Glomerular visceral epithelial cell (primary cell): Measurements from ENCODE around the gene CDK2AP2.
"Not testable (repeated sequence)": the region's sequence is repeated elsewhere in the genome, so short reads cannot be mapped to it uniquely, and the experiment has no call there.

Experiments used
- DNase-seq: peaks from one replicate; pipeline ENCODE4 v3.0.0-alpha.2; 2016; ENCODE audit errors: extremely low spot score

The CDK2AP2 gene

DNA sequence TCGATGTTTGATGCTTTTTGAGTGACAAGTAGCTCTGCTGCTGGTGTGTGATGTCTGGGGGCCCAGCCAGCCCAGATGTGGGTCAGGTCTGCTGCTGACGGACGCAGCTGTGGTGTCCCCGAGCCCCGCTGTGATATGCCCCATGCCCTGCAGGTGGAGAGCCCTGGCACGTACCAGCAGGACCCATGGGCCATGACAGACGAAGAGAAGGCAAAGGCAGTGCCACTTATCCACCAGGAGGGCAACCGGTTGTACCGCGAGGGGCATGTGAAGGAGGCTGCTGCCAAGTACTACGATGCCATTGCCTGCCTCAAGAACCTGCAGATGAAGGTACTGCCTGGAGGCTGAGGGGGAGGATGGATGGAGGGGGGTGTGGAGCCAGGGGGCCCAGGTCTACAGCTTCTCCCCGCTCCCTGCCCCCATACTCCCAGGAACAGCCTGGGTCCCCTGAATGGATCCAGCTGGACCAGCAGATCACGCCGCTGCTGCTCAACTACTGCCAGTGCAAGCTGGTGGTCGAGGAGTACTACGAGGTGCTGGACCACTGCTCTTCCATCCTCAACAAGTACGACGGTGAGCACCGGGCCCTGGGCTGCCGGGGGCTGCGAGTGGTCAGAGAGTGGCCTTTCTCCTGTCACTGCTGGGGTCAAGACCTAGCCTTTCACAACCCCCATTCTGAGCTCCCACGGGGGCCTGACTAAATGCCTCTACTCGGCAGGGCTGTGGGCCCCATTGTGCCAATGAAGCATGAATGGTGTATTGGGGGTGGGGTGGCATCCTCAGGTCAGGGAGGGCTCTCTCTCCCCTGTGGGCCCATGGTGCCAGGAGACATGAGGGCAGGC lies 17.9 kb downstream of the CDK2AP2 start:
- DNase-seq, result no peak

DNA sequence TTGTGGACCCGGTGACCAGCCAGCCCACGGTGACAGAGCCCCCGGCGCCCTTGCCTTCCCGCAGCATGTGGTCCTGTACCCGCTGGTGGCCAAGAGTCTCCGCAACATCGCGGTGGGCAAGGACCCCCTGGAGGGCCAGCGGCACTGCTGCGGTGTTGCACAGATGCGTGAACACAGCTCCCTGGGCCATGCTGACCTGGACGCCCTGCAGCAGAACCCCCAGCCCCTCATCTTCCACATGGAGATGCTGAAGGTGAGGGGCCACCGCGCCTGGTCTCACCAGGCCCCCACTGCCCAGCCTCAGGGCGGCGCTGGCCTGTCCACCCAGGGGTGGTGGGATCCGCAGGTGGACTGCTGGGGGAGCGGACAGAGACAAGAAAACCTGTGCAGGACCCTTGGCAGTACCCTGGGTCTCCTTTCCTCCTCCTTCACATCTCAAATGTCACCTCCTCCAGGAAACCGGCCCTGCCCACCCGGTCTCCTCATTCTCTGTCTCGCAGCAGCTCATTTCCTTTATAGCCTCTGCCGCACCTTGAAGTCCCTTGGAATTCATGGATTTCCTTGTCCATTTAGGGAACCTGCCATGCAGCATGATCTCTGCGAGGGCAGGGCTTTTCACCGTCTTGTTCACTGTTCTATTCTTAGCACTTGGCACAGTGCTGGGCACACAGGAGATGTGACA lies 18.6 kb downstream of the CDK2AP2 start:
- no peak for DNase-seq

DNA sequence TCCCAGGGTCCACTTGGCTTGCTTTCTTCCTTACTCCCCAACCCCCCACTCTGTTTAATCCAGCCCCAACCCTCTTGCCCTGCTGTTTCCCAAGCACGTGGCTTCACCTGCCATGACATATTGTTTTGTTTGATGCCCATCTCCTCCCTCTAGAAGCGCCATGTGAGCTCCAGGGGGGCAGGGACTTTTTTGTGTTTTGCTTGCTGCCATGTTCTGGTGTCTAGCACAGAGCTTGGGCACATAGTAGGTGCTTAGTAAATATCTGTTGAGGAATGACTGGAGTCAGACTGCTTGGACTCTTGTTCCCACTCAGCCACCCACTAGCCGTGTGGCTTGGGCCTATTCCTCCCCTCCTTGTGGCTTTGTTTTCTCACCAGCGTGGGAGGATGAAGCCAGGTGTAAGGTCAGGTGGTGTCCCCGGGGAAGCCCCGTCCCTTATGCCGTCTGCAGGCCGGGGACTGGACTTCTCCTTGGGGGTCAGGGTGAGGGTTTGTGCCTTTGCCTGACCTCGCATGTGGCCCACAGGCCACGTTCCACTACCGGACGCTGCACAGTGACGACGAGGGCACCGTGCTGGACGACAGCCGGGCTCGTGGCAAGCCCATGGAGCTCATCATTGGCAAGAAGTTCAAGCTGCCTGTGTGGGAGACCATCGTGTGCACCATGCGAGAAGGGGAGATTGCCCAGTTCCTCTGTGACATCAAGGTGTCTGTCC lies 21.3 kb downstream of the CDK2AP2 start:
- DNase-seq, result no peak

DNA sequence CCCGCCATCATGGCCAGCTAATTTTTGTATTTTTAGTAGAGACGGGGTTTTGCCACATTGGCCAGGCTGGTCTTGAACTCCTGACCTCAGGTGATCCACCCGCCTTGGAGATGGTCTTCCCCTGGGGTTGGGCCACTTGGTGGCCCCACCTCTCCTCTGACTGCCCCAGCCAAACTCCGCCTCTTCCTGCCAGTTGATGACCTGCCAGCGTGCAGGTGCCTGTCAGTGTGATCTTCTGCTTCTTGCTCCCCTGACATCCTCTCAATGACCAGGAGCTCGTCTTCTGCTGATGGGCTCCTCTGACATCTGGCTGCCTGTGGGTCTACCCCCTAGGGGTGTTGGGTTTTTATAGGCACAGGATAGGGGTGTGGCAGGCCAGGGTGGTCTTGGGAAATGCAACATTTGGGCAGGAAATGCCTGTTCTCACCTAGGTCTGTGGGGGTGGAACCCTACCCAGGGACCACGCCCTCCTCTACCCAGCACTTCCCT lies 22.0 kb downstream of the CDK2AP2 start:
- not testable (repeated sequence) for DNase-seq

DNA sequence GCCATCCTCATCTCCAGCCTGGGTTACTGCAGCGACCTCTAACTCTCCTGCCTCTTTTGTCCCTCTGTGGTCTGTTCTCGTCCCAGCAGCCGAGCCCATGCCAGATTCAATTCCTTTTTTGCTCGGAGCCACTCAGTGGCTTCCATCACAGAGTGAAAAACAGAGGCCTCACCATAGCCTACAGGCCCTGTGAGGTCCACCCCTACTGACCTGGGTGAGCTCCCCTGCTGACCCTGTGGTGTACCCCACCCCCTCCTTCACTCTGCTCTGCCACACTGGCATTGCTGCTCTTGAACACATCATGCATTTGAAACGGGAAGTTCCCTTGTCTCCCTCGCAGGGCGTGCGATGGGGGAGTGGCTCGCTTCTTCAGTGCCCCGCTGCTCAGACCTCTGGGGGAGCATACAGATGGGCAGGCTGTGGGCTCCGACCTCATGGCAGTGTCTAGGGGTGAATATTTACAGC lies 23.1 kb downstream of the CDK2AP2 start:
- no peak for DNase-seq

DNA sequence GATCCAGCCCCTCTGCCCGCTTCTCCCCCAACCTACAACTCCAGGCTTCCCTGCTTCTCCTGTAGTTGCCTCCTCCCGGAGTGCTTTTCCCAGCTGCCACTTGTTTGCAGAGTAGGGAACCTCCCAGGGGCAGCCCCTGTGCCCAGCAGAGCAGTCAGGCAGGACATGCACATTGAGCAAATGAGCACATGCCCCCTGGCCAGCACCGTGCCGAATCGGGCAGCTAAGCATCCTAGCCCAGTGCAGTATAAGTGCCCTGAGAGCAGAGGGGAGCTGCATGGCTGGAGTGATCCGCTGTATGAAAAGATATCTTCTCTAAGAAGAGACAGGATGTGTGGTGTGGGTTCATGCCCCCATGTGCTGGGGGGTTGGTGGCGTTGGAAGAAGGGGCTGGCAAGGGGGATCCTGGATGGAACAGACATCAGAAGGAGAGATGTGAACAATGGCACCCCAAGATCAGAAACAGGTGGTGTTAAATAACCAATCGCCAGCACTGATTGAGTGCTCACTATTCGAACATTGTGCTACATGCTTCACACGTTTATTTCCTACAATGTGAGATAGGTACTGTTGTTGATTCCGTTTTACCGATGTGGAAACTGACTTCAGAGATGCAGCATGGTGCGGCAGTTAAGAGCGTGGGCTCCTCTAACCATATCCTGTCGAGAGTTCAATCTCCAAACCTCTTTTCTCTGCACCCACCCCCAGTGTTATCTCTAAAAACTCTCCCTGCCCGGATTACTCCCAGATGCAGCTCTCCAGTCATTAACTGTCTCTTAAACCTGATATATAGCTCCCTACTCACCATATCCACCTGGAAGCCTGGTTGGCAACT lies 23.9 kb downstream of the CDK2AP2 start:
- no peak for DNase-seq

DNA sequence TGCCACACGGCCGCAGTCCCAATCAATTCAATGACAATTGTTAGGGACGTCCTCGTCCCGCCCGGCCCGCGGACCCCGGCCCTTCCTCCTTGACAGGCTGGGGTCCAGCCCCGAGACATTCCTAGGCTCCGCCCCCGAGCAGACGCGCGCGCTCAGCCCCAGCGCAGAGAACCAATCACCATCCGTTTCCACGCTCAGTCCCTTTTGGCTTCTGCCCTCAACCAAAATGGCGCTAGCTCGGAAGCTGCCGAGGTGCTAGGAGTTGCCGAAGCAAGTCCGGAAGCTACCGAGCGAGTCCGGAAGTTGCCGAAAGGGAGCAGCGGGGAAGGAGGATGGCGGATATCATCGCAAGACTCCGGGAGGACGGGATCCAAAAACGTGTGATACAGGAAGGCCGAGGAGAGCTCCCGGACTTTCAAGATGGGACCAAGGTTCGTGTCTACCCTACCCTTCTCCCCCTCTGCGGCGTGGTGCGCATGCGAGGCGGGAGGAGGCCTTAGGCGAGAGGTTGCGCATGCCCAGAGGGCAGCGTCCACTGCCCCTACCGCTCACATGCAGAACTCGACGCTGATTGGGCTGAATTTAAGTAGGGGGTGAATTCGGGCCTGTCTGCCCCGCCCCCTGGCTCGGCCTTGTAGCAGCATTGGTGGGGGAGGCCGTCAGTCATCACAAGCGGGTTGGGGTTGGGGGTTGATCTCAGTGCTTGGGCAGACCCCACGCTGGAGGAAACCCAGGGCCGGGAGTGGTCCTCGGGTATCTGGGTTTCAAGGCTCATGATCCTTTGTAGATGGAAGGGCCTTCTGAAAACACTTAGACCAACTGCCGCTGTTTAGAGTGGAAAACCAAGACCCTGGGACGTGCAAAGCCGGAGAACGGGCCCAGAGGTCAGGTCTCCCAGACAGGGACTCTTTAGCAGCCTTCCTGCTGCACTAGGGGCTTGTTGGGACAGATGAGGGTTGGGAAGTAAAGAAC lies 24.8 kb downstream of the CDK2AP2 start, which contains the start of gene AIP:
AIP (plus strand) TSS at position 200 of the 972 bp plus-strand sequence; CDS start at position 333, 133 bp downstream.
- DNase-seq, result peak; percentile 96

DNA sequence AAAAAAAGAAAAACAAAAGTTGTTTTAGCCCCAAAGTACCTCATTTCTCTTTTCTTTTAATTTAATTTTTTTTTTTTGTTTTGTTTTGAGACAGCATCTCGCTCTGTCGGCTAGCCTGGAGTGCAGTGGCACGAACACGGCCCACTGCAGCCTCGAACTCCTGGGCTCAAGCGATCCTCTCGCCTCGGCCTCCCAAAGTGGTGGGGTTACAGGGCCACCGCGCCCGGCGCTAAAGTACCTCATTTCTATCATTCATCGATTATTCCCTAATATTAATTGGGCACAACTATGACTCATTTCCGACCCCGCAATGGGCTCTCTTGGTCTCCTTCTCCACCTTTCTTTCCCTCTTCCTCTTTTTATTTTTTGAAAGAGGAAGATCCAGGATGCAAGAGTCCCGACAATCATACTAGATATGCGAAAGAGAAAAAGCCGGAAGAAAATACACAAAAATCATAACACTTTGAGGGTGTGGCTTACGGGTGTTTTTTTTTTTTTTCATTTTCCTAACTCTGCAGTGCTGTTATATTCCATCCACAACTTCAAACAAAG lies 25.6 kb downstream of the CDK2AP2 start:
- DNase-seq, result no peak

DNA sequence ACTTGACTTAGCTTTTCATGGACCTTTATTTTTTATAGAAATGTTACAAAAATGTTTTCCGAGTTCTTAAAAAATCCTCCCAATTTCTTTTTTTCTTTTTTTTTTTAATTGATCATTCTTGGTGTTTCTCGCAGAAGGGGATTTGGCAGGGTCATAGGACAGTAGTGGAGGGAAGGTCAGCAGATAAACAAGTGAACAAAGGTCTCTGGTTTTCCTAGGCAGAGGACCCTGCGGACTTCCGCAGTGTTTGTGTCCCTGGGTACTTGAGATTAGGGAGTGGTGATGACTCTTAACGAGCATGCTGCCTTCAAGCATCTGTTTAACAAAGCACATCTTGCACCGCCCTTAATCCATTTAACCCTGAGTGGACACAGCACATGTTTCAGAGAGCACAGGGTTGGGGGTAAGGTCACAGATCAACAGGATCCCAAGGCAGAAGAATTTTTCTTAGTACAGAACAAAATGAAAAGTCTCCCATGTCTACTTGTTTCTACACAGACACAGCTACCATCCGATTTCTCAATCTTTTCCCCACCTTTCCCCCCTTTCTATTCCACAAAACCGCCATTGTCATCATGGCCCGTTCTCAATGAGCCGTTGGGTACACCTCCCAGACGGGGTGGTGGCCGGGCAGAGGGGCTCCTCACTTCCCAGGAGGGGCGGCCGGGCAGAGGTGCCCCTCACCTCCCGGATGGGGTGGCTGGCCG lies 30.5 kb downstream of the CDK2AP2 start:
- DNase-seq, result not testable (repeated sequence)

DNA sequence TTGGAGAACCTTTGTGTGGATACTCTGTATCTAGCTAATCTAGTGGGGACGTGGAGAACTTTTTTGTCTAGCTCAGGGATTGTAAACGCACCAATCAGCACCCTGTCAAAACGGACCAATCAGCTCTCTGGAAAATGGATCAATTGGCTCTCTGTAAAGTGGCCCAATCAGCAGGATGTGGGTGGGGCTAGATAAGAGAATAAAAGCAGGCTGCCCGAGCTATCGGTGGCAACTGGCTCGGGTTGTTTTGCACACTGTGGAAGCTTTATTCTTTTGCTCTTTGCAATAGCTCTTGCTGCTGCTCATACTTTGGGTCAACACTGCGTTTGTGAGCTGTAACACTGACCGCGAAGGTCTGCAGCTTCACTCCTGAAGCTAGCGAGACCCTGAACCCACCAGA lies 31.3 kb downstream of the CDK2AP2 start:
- not testable (repeated sequence) for DNase-seq

DNA sequence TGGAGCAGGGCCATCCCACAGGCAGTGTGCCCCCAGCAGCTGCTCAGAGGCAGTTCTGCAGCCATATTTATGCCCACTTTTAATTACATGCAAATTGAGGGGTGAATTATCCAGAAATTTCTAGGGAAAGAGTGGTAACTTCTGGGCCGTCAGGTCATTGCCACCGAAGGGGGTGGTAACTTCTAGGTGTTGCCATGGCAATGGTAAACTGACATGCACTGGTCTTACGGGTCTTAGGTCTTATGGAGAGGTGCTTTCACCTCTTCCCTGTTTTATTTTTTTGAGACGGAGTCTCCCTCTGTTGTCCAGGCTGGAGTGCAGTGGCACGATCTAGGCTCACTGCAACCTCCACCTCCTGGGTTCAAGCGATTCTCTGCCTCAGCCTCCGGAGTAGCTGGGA lies 35.1 kb downstream of the CDK2AP2 start:
- no peak for DNase-seq

DNA sequence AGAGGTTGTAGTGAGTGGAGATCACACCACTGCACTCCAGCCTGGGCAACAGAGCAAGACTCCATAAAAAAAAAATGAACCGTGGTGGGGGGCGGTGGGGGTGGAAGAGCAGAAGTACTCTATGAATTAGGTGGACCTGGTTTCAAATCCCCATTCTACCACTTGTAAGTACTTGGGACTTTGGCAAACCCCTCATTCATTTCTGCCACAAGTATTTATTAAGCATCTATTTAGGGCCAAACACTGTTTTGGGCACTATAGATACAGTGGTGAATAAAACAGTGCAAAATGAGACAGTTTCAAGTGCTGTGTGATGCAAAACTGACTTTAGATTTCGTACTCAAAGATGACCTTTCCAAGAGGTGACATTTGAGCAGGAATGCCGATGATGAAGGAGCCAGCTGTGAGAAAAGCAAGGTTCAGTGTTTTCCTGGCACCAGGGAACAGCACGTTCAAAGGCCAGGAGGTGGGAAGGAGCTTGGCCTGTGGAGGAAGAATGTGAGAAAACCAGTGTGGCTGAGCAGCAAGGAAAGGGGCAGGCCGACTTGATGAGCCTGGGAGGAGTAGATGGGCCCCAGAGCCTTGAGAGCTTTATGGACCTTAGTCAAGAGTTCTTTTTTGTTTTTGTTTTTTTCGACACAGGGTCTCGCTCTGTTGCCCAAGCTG lies 37.5 kb downstream of the CDK2AP2 start:
- no peak for DNase-seq

DNA sequence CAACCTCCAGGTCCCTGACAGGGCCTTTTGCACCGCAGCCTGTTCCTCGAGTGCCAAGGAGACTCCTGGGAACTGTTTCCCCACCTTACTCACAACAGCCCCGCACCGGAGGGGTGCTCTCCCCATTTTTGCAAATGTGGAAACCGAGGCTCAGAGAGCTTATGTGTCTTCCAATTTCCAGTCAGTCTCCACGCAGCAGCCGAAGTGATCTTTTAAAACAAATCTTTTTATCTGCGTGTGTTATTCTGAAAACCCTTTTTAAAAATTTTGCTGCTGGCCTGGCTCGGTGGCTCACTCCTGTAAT lies 38.5 kb downstream of the CDK2AP2 start:
- no peak for DNase-seq

DNA sequence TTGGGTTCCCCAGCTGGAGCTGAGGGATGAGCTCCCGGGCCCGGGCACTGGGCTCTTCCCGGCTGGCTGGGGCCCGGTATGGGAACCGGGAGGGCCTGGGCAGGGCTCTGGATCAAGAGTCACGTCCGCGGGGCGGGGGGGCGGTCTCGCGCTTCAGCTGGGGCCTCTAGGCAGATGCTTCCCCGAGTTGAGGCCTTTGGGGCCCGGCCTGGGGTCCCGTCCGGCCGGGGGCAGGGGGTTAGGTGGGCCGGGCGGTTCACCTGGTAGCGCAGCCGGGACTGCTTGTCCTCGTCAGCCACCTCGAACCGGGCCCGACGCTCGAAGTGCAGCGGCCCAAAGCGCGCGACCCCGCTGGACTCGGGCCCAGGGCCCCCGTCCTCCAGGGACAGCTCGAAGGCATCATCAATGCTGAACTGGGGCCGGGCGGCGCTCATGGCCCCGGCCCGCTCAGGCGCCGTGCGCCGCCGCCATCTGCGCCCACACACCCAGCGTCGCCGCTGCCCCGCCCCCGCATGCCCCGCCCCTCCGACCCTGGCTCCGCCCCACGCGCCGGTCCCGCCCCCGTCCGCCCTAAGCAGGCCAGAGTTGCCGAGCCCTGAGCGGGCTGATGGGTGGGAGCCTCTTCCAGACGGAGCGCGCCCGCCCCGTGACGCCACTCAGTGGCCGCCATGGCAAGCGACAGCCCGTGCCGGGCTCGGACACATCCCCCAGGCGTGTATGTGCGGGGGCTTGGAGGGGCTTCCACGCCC lies 39.0 kb downstream of the CDK2AP2 start, which contains the start of gene TMEM134:
TMEM134 (minus strand) TSS at position 493 of the 749 bp plus-strand sequence; CDS start at position 434, 59 bp downstream.
- DNase-seq, result peak; percentile 92

DNA sequence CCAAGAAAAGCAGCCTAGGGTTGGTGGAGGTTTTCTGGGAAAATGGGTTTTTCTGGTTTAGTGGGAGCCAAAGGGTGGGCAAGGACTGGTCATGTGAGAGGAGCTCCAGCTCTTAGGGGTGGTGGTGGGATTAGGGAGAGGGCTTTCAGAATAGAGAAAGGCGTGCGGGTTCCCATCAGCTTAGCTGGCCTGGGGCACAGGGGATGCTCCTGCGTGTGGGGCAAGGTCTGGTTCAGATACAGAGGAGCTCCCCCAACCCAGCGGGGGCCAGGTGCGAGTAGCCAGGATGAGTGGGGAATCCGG lies 39.6 kb downstream of the CDK2AP2 start:
- DNase-seq, result no peak

DNA sequence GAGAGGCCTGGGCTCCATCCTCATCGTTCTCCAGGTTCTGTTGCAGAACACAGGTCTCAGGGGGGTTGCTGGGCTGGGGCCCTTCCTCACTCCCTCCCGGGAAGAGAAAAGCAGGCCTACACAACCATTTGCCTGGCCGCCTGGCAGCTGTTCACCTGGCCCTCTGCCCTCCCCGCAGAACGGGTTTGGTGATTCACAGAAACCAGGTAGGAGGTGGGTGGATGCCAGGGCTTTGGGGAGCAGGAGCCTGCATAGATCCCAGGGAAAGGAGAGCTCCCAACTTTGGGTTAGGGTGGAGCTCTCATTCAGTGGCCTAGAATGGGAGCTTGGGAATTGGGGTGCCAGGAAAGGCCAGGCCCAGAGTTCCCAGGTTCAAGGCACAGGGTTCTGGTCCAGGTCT lies 39.9 kb downstream of the CDK2AP2 start:
- DNase-seq, result no peak

DNA sequence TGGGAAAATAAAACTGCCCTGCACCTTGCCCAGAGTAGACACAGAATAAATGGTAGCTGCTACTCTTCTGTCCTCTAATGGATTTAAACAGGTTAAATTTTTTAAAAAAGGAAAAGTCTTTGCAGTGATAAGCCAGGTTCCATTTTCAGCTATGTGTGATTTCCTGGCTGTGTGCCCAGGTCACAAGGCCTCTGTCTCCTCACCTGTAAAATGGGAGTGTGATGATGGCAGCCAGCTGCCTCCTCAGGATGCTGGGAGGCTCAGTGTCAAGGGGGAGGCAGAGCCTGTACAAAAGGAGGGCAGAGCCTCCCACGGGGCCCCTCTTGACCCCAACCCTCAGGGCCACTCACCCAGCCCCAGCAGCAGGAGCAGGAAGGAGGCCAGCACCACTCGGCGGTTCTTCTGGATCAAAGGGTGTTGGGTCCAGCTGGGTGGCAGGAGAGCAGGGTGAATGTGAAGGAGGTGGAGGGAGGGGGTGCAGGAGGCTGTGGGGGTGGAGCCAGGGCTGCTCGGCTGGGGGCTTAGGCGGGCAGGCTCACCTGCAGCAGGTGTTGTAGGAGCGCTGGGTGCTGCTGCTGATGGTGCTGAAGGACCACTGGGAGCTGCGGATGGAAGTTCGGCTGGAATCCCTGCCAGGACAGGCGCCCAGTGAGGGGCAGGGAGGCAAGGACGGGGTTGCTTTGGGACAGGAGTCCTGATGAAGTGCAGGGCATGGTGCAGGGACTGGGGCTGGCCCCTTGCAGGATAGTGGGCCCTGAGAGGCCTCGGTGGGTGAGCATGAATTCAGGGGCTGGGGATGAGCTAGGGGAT lies 40.8 kb downstream of the CDK2AP2 start:
- DNase-seq, result no peak
